Neural cell (in vitro differentiated cells): ENCODE results near the gene HIC1. TPM values are rescaled to one million over a fixed set of nuclear protein-coding genes. Genes with fewer than 3 reads are reported as not detected.

Source experiments
- polyA plus RNA-seq: library from polyadenylated mRNA; depleted of rRNA; stranded (reverse); fragments of >200 nt; gene quantifications from 2 replicates; pipeline ENCODE4 v1.2.3, GENCODE V29; 2014
- small RNA-seq, 3 experiments: library from RNA; depleted of rRNA; stranded (forward); fragments of <200 nt; gene quantifications; one replicate each; pipeline ENCODE3, GENCODE V24; 2012

The HIC1 gene
- polyA plus RNA-seq, 1 donor from 2014 or later = 2.8 TPM

Small RNA genes lying within 50 kb of the gene (small RNA-seq; reads per million reads assigned to genes)
- gene AC090617.6 (0 reads per million in 3 experiments), gene AC090617.9 (0 reads per million in 3 experiments), gene MIR132 (116 to 141 (median 129) reads per million in 3 experiments), gene MIR212 (55.5 to 81.0 (median 64.2) reads per million in 3 experiments), gene OVCA2 (0 reads per million in 3 experiments)

Other genes starting within 250 kb of the HIC1 start
- 6.8 and 12.9 TPM in 2 replicates for gene SMYD4, start 225.2 kb upstream of the HIC1 start, polyA plus RNA-seq
- 8.4 and 8.9 TPM in 2 replicates for gene RPA1, start 225.1 kb upstream of the HIC1 start, polyA plus RNA-seq
- gene RTN4RL1, start 29.8 kb upstream of the HIC1 start, polyA plus RNA-seq = 6.6 and 8.1 TPM in 2 replicates
- gene DPH1, start 24.9 kb upstream of the HIC1 start, polyA plus RNA-seq = 42.1 and 44.8 TPM in 2 replicates
- 48.6 and 54.4 TPM in 2 replicates for gene OVCA2, start 13.1 kb upstream of the HIC1 start, polyA plus RNA-seq
- 13.9 and 17.5 TPM in 2 replicates for gene SMG6, start 248.7 kb downstream of the HIC1 start, polyA plus RNA-seq
- gene SRR, start 248.8 kb downstream of the HIC1 start, polyA plus RNA-seq = 30.0 and 69.0 TPM in 2 replicates